Measurements from ENCODE around the gene SH2D3C. TPM values are rescaled to one million over a fixed set of nuclear protein-coding genes. Genes with fewer than 3 reads are reported as not detected.

SH2D3C gene
- total RNA-seq, 1 donor from 2014 or later, result not detected

GRCh38 chr9:127813686-127814226, 35.3 kb upstream of the SH2D3C start:
- TF ChIP-seq CTCF (IDR thresholded peaks at IDR 0.05; ENCODE audit: insufficient read depth, low read length, severe bottlenecking), result no peak
- no peaks in the 10 kb centered on the region for H3K27me3 ChIP-seq (ENCODE audit: control insufficient read depth, insufficient read depth, low read length)
- peaks cover 22% of the 10 kb centered on the region for H3K36me3 ChIP-seq (ENCODE audit: control insufficient read depth, insufficient read depth, low read length)
- no peak for FAIRE-seq
- no peak for DNase-seq (ENCODE audit: low read depth)
- no peak overlapping the region for H3K4me3 ChIP-seq (ENCODE audit: low read depth, low read length)

GRCh38 chr9:127812936-127813675, 34.6 kb upstream of the SH2D3C start:
- FAIRE-seq (no peak), DNase-seq (ENCODE audit: low read depth) (no peak)
- Histone ChIP-seq H3K36me3 (ENCODE audit: control insufficient read depth, insufficient read depth, low read length) (peaks cover 27% of the 10 kb centered on the region), H3K4me3 (ENCODE audit: low read depth, low read length) (no peak overlapping the region), H3K27me3 (ENCODE audit: control insufficient read depth, insufficient read depth, low read length) (no peaks in the 10 kb centered on the region)
- no peak for TF ChIP-seq CTCF (IDR thresholded peaks at IDR 0.05; ENCODE audit: insufficient read depth, low read length, severe bottlenecking)

- no peak for DNase-seq (ENCODE audit: low read depth)
- no peak for TF ChIP-seq CTCF (IDR thresholded peaks at IDR 0.05; ENCODE audit: insufficient read depth, low read length, severe bottlenecking)
- H3K27me3 ChIP-seq (ENCODE audit: control insufficient read depth, insufficient read depth, low read length), result no peaks in the 10 kb centered on the region
These were observed 33.5 kb upstream of the SH2D3C start for GRCh38 chr9:127812011-127812410.

GRCh38 chr9:127810378-127811187, 32.1 kb upstream of the SH2D3C start:
- no peak overlapping the region for H3K4me3 ChIP-seq (ENCODE audit: low read depth, low read length)
- DNase-seq (ENCODE audit: low read depth) (no peak), FAIRE-seq (no peak)
- no peaks in the 10 kb centered on the region for H3K27me3 ChIP-seq (ENCODE audit: control insufficient read depth, insufficient read depth, low read length)
- no peak for TF ChIP-seq CTCF (IDR thresholded peaks at IDR 0.05; ENCODE audit: insufficient read depth, low read length, severe bottlenecking)
- peaks cover 38% of the 10 kb centered on the region for H3K36me3 ChIP-seq (ENCODE audit: control insufficient read depth, insufficient read depth, low read length)

More at GRCh38 chr9:127812011-127812410, 33.5 kb upstream of the SH2D3C start:
- H3K36me3 ChIP-seq (ENCODE audit: control insufficient read depth, insufficient read depth, low read length), result peaks cover 33% of the 10 kb centered on the region
- FAIRE-seq, result no peak
- H3K4me3 ChIP-seq (ENCODE audit: low read depth, low read length), result no peak overlapping the region

GRCh38 chr9:127809540-127810377, 31.3 kb upstream of the SH2D3C start:
- no peak for TF ChIP-seq CTCF (IDR thresholded peaks at IDR 0.05; ENCODE audit: insufficient read depth, low read length, severe bottlenecking)
- peak; percentile 60 for DNase-seq (ENCODE audit: low read depth)
- H3K27me3 ChIP-seq (ENCODE audit: control insufficient read depth, insufficient read depth, low read length), result no peaks in the 10 kb centered on the region

More at GRCh38 chr9:127809540-127810377, 31.3 kb upstream of the SH2D3C start:
- no peak for FAIRE-seq
- Histone ChIP-seq H3K36me3 (ENCODE audit: control insufficient read depth, insufficient read depth, low read length) (peaks cover 39% of the 10 kb centered on the region), H3K4me3 (ENCODE audit: low read depth, low read length) (no peak overlapping the region)
